ENCODE results near the gene ALX1. TPM values are rescaled to one million over a fixed set of nuclear protein-coding genes. Genes with fewer than 3 reads are reported as not detected.

Gene ALX1
- total and polyA plus RNA-seq, 2 of the 4 experiments (the other 2 are of a cell fraction), result not detected

GRCh38 chr12:85275374-85275773 lies 4.6 kb upstream of the ALX1 start:
- Histone ChIP-seq H4K5ac (ENCODE audit: low read depth, low read length) (no peak overlapping the region), H3K4me2 (ENCODE audit: low read depth, low read length) (no peak overlapping the region), H2AK9ac (replicated peaks; ENCODE audit: low read depth, low read length, poor library complexity) (no peak overlapping the region), H4K8ac (ENCODE audit: low read depth in 2 of 2, low read length in 2 of 2) (no peak overlapping the region), H3K23ac (ENCODE audit: low read depth, low read length) (no peak overlapping the region), H2BK120ac (ENCODE audit: low read depth, low read length) (no peak overlapping the region), H3K4ac (ENCODE audit: low read depth, low read length) (no peak overlapping the region), H3K4me3 (ENCODE audit: insufficient read depth, low read depth, low read length) (no peak overlapping the region), H3K36me3 (ENCODE audit: control insufficient read depth, insufficient read depth, low read length) (no peaks in the 10 kb centered on the region), H2AK5ac (ENCODE audit: low read depth, low read length) (no peak overlapping the region), H4K91ac (ENCODE audit: insufficient read depth, low read depth, low read length) (no peak overlapping the region), H3K9me1 (ENCODE audit: insufficient read depth, low read length) (no peaks in the 10 kb centered on the region), H3K9ac (ENCODE audit: low read depth, low read length) (no peak overlapping the region), H3K9me3 (ENCODE audit: control insufficient read depth, insufficient read depth, low read length) (peaks cover 13% of the 10 kb centered on the region), H3K56ac (ENCODE audit: extremely low read depth, insufficient read depth, low read length) (no peak overlapping the region), H3K4me1 (ENCODE audit: control insufficient read depth, insufficient read depth, low read length) (no peaks in the 10 kb centered on the region), H3K18ac (ENCODE audit: low read depth, low read length) (no peak overlapping the region), H2AFZ (replicated peaks; ENCODE audit: low read length, poor library complexity) (no peak overlapping the region), H3K27ac (ENCODE audit: insufficient read depth, low read length) (no peak overlapping the region), H2BK20ac (ENCODE audit: low read depth, low read length) (no peak overlapping the region), H3K14ac (replicated peaks; ENCODE audit: low read depth, low read length) (no peak overlapping the region), H2BK15ac (ENCODE audit: low read depth, low read length) (no peak overlapping the region), H3K27me3 (ENCODE audit: control insufficient read depth, insufficient read depth, low read length) (peaks cover 50% of the 10 kb centered on the region), H4K20me1 (ENCODE audit: insufficient read depth, low read length) (no peaks in the 10 kb centered on the region), H2BK5ac (ENCODE audit: low read depth, low read length, poor library complexity, severe bottlenecking) (no peak overlapping the region), H3K79me1 (ENCODE audit: low read depth in 1 of 2, low read length in 2 of 2) (no peaks in the 10 kb centered on the region)
- TF ChIP-seq CHD1 (IDR thresholded peaks at IDR 0.05; ENCODE audit: low read depth, low read length), result no peak
- TF ChIP-seq RCOR1 (IDR thresholded peaks at IDR 0.05; ENCODE audit: insufficient replicate concordance, low read length), result no peak
- TF ChIP-seq POLR2A (IDR thresholded peaks at IDR 0.05; ENCODE audit: low read depth, low read length), result no peak
- no peak for TF ChIP-seq MAFK (IDR thresholded peaks at IDR 0.05; ENCODE audit: low read depth, low read length)
- TF ChIP-seq BHLHE40 (IDR thresholded peaks at IDR 0.05; ENCODE audit: low read depth, low read length), result no peak
- TF ChIP-seq, protein P1, sequence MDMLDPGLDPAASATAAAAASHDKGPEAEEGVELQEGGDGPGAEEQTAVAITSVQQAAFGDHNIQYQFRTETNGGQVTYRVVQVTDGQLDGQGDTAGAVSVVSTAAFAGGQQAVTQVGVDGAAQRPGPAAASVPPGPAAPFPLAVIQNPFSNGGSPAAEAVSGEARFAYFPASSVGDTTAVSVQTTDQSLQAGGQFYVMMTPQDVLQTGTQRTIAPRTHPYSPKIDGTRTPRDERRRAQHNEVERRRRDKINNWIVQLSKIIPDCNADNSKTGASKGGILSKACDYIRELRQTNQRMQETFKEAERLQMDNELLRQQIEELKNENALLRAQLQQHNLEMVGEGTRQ (IDR thresholded peaks at IDR 0.05; ENCODE audit: low read depth, low read length), result no peak
- TF ChIP-seq, protein P2, sequence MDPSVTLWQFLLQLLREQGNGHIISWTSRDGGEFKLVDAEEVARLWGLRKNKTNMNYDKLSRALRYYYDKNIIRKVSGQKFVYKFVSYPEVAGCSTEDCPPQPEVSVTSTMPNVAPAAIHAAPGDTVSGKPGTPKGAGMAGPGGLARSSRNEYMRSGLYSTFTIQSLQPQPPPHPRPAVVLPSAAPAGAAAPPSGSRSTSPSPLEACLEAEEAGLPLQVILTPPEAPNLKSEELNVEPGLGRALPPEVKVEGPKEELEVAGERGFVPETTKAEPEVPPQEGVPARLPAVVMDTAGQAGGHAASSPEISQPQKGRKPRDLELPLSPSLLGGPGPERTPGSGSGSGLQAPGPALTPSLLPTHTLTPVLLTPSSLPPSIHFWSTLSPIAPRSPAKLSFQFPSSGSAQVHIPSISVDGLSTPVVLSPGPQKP (IDR thresholded peaks at IDR 0.05; ENCODE audit: borderline replicate concordance, low read depth, low read length), result no peak
- TF ChIP-seq SMC3 (IDR thresholded peaks at IDR 0.05; ENCODE audit: low read depth, low read length), result no peak
- TF ChIP-seq NFE2L2 (IDR thresholded peaks at IDR 0.05; ENCODE audit: low read depth, low read length), result no peak
- POLR2A ChIA-PET (ENCODE audit: unreplicated experiment), result no interaction called here
- ATAC-seq (ENCODE audit: low read depth), result no peak
- no TSS peak for BruUV-seq (replicated peaks)
- no peak for DNase-seq
- intact Hi-C loops (cut with micrococcal nuclease), result no loop called here
- dilution Hi-C loops (cut with HindIII; ENCODE audit: low sequenced_read_pairs, unreplicated experiment), result no loop called here
- in situ Hi-C loops (cut with MboI; ENCODE audit: low sequenced_read_pairs), result no loop called here
- no CpG with 5 or more reads among the region's 2 CpGs for WGBS, 2 experiments (ENCODE audit: extremely low coverage in 2 of 2, insufficient read length in 1 of 2)
- CTCF ChIA-PET, result no interaction called here
